ENCODE results near the gene RHOB. TPM values are rescaled to one million over a fixed set of nuclear protein-coding genes. Genes with fewer than 3 reads are reported as not detected.
"Not testable (repeated sequence)": the region's sequence is repeated elsewhere in the genome, so short reads cannot be mapped to it uniquely, and the experiment has no call there.

RHOB gene
- total RNA-seq, 1 donor from 2014 or later = 84.0 TPM

GRCh38 chr2:20490300-20491181, 43.7 kb downstream of the RHOB start:
- no peak for DNase-seq (ENCODE audit: low read depth)

GRCh38 chr2:20491739-20492531, 45.1 kb downstream of the RHOB start:
- no peak for DNase-seq (ENCODE audit: low read depth)

GRCh38 chr2:20493095-20493494, 46.2 kb downstream of the RHOB start:
- DNase-seq (ENCODE audit: low read depth) = not testable (repeated sequence)

- no peak for DNase-seq (ENCODE audit: low read depth)
Observed at GRCh38 chr2:20494241-20494640, 47.4 kb downstream of the RHOB start.

GRCh38 chr2:20496076-20496872, 49.4 kb downstream of the RHOB start:
- DNase-seq (ENCODE audit: low read depth) = peak; percentile 91

- DNase-seq (ENCODE audit: low read depth) = no peak
Observed at GRCh38 chr2:20496942-20497341, 50.1 kb downstream of the RHOB start.

Other genes starting within 250 kb of the RHOB start
- 9.8 and 11.0 TPM in 2 replicates for gene SDC1, start 221.9 kb upstream of the RHOB start, total RNA-seq
- gene PUM2, start 96.2 kb upstream of the RHOB start, total RNA-seq = 25.9 and 27.9 TPM in 2 replicates
- 24.9 and 35.0 TPM in 2 replicates for gene HS1BP3, start 204.0 kb downstream of the RHOB start, total RNA-seq
- gene GDF7, start 220.1 kb downstream of the RHOB start, total RNA-seq = not detected in 2 replicates

Data from myocyte (in vitro differentiated cells).